NCI-H1048 (cell line): ENCODE results near the gene ARMCX1.
"Not testable (repeated sequence)": the region's sequence is repeated elsewhere in the genome, so short reads cannot be mapped to it uniquely, and the experiment has no call there.

Experiments
- DNase-seq: peaks from one replicate; lab custom pipeline; 2025; lab: John Stamatoyannopoulos, UW

ARMCX1 gene

GRCh38 chrX:101550362-101550750, at the start of gene ARMCX1:
Gene ARMCX1, plus strand, starts transcription at chrX:101550547. Its CDS starts 2,384 bp downstream, at chrX:101552931.
- no peak for DNase-seq

- not testable (repeated sequence) for DNase-seq
These were observed 47.4 kb upstream of the ARMCX1 start for GRCh38 chrX:101502929-101503328.

- DNase-seq, result no peak
These were observed 43.0 kb upstream of the ARMCX1 start for GRCh38 chrX:101507372-101507771.

GRCh38 chrX:101507986-101508385, 42.4 kb upstream of the ARMCX1 start:
- no peak for DNase-seq

GRCh38 chrX:101530944-101531343, 19.4 kb upstream of the ARMCX1 start:
- no peak for DNase-seq

- no peak for DNase-seq
These were observed 11.2 kb upstream of the ARMCX1 start for GRCh38 chrX:101539116-101539515.

GRCh38 chrX:101550751-101551379, 518 bp downstream of the ARMCX1 start:
- no peak for DNase-seq

GRCh38 chrX:101551380-101551767, 1.0 kb downstream of the ARMCX1 start:
- DNase-seq, result no peak

- DNase-seq, result no peak
These were observed 2.4 kb downstream of the ARMCX1 start for GRCh38 chrX:101552714-101553113.

GRCh38 chrX:101564651-101565050, 14.3 kb downstream of the ARMCX1 start:
- no peak for DNase-seq

- no peak for DNase-seq
These were observed 45.5 kb downstream of the ARMCX1 start for GRCh38 chrX:101595739-101596419.

GRCh38 chrX:101599592-101599991, 49.2 kb downstream of the ARMCX1 start:
- not testable (repeated sequence) for DNase-seq

GRCh38 chrX:101602077-101602476, 51.7 kb downstream of the ARMCX1 start:
- DNase-seq, result no peak
